PFSK-1 (cell line): ENCODE measurements around the gene CFAP20DC.

Source experiments
- FOXP2 ChIP-seq: optimal IDR thresholded peaks from 2 replicates; pipeline ENCODE3; 2011; ENCODE audit warnings: borderline replicate concordance, control low read depth, inconsistent platforms; ENCODE audit not compliant: insufficient read depth; ENCODE audit errors: extremely low read length, extremely low read depth
- POLR2AphosphoS5 ChIP-seq: IDR thresholded peaks from 2 replicates; pipeline ENCODE4 v1.6.1; 2012; ENCODE audit warnings: low read depth, mild to moderate bottlenecking, control low read depth, low read length, moderate library complexity
- REST ChIP-seq, 2 experiments: IDR thresholded peaks; 2 replicates each; pipeline versions ENCODE4 v1.6.1 to v1.8.0; 2011 to 2012; ENCODE audit warnings: low read depth in 2 of 2, low read length in 2 of 2, control low read depth in 1 of 2, inconsistent platforms in 1 of 2, mild to moderate bottlenecking in 1 of 2, moderate library complexity in 1 of 2; ENCODE audit not compliant: insufficient read depth in 1 of 2
- SIN3A ChIP-seq: IDR thresholded peaks from 2 replicates; pipeline ENCODE4 v1.6.1; 2012; ENCODE audit warnings: mild to moderate bottlenecking, low read length, moderate library complexity, borderline replicate concordance; ENCODE audit not compliant: insufficient read depth
- TAF1 ChIP-seq: IDR thresholded peaks from 2 replicates; pipeline ENCODE4 v1.6.1; 2012; ENCODE audit warnings: low read length, control low read depth, borderline replicate concordance; ENCODE audit not compliant: insufficient read depth

CFAP20DC gene

GRCh38 chr3:58829321-58830000 is 220.4 kb downstream of the CFAP20DC start:
- TF ChIP-seq FOXP2 (no peak), POLR2AphosphoS5 (no peak), REST (IDR thresholded peaks at IDR 0.05; ENCODE audit: insufficient read depth in 1 of 2, low read depth in 2 of 2, low read length in 2 of 2) (no peak), SIN3A (no peak), TAF1 (no peak)

GRCh38 chr3:58824777-58825176 is 225.0 kb downstream of the CFAP20DC start:
- TF ChIP-seq FOXP2 (no peak), POLR2AphosphoS5 (no peak), TAF1 (no peak), SIN3A (no peak), REST (IDR thresholded peaks at IDR 0.05; ENCODE audit: insufficient read depth in 1 of 2, low read depth in 2 of 2, low read length in 2 of 2) (no peak)

GRCh38 chr3:58824285-58824684 is 225.5 kb downstream of the CFAP20DC start:
- no peak for TF ChIP-seq SIN3A

GRCh38 chr3:58804914-58805313 is 244.9 kb downstream of the CFAP20DC start:
- no peak for TF ChIP-seq POLR2AphosphoS5
- no peak for TF ChIP-seq TAF1

GRCh38 chr3:58801541-58801940 is 248.3 kb downstream of the CFAP20DC start:
- TF ChIP-seq SIN3A (no peak), TAF1 (no peak), POLR2AphosphoS5 (no peak), REST (IDR thresholded peaks at IDR 0.05; ENCODE audit: insufficient read depth in 1 of 2, low read depth in 2 of 2, low read length in 2 of 2) (no peak), FOXP2 (no peak)

- TF ChIP-seq FOXP2 (no peak), POLR2AphosphoS5 (no peak), SIN3A (no peak), REST (IDR thresholded peaks at IDR 0.05; ENCODE audit: insufficient read depth in 1 of 2, low read depth in 2 of 2, low read length in 2 of 2) (no peak), TAF1 (no peak)
Measured at GRCh38 chr3:58800940-58801339, 248.9 kb downstream of the CFAP20DC start.
